IPS-NIHi7 (cell line): ENCODE measurements around the gene NINL.

Experiments used
- DNase-seq: peaks from one replicate; pipeline ENCODE4 v3.0.0; 2012; ENCODE audit warnings: mixed read lengths; ENCODE audit errors: extremely low spot score

NINL gene

GRCh38 chr20:25418776-25419175 is 166.6 kb downstream of the NINL start:
- DNase-seq = no peak

GRCh38 chr20:25408890-25409289 is 176.4 kb downstream of the NINL start:
- no peak for DNase-seq

- no peak for DNase-seq
Observed at GRCh38 chr20:25408170-25408547, 177.2 kb downstream of the NINL start.

DNA sequence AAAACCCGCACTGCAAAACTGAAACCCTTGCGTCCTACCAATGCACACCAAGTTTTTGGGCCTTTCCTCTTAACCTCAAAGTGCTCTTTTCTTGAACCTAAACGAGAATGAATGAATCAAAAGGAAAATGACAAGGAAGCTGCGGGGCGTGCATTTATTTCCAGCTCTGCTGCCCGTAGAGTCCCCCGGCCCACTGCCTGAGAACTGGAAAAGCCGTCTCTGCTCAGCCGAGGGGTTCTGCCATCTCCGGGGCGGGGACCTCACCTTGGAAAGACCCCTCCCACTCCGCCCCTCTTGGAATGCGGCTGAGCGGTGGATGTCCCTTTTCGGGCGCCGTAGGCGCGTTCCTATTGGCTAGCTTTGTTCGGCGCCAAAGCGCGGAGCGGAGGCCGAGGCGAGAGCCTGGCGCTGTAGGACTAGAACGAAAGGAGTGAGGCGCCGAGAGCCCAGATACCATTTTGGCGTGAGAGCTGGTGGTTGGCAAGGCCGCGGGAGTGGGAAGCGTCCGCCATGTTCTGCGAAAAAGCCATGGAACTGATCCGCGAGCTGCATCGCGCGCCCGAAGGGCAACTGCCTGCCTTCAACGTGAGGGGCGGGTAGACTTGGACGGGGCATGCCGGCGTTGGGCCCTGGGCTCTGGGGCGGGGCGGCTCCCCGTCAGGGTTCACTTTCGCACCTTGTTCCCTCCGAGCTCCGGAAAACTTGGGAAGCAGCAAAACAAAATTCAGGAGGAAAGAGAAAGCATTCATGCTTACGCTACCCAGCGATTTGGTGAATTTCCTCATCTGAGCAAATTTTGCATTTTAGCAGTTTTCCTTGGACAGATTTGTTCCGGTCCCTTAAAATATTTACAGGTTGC is 177.8 kb downstream of the NINL start, which contains the start of gene GINS1:
Gene GINS1, plus strand, starts transcription at position 363 of the 859 bp plus-strand sequence. Its CDS starts 148 bp downstream, at position 511.
- peak; percentile 98 for DNase-seq
